GM18498 (cell line): Measurements from ENCODE around the gene SORCS1.

Experiments
- ATAC-seq: cut with Tn5 transposase; IDR thresholded peaks from one replicate; pipeline ENCODE4 v1.9.1; 2021; ENCODE audit warnings: mild to moderate bottlenecking, moderate library complexity; ENCODE audit not compliant: unreplicated experiment

SORCS1 gene

DNA sequence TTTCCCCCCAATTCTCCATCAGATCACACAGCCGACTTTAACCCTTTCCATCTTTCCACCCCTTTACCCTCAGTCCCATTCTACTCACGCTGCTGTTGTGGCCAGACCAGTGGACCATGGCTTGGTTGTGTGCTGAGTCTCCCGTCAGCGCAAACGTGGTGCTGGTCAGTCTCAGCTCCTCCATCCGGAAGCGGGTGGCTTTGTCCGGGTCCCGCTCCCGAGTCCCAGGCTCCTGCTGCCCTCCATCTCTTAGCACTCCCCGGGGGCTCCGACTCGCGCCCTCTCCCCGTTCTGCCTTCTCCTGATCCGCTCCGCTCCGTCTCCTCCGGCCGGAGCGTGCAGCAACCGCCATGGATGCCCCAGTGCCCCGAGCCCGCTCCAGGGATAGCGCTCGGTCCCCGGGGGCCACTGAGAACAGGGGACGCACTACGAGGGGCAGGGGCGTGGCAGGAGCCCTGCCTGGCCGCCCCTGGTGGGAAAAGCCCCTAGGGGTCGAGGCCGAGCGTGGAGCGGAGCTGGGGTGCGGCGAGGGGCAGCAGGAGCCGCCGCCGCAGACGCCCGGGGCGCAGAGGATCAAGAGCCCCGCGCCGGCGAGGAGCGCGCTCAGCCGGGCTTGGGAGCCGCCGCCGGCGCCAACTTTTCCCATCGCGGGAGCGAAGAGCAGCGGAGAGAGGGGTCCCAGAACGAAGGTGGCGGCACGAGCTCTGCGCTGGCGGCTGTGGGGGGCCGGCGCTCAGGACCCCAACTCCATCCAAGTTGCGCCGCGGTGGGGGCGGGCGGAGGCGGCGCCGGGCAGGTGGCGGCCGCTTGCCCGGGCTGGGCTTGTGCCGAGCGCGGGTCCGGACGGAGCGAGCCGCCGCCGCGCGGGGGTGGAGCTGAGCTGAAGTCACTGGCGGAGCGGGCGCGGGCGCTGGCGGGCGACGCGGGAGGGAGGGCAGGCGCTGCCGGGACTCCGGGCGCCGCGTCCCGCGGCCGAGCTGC lies at the start of gene SORCS1:
SORCS1 (minus strand) TSS at position 826 of the 981 bp plus-strand sequence.
- ATAC-seq = no peak

DNA sequence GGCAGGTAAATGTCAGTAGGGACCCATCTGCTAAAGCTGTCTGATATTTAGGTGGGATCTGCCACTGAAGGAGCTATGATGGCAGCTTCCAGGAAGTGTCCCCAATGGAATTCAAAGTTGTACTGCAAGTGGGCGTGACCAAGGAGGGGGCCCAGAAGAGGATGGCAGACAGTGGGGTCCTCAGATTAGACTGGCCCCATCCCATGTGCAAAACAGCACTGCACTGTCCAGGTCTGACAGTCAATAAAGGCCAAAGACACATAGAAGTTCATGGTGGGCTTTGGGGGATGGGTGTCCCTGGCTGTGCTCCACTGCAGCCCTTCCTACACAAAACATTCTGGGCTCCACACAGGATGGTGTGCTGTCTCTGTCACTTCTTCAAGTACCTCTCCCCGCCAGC lies 49.8 kb upstream of the SORCS1 start:
- ATAC-seq = no peak

DNA sequence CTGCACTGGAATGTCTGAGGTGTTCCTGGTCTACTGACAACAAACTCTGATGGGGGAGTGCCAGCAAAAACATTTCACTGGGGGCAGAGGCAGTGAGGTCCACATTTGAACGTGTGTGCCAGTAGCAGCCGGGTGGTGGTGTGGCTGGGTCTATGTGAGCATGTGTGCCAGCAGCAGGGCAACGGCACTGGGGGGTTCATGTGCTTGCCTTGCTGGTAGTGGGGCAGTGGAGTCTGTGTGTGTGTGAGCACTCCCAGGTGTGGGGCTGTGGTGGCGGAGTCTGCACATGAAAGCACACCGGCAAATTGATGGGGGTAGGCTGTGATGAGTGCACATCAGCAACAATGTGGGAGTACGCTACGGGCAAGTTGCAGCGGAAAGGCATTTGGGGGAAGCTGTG lies 49.4 kb upstream of the SORCS1 start:
- no peak for ATAC-seq

DNA sequence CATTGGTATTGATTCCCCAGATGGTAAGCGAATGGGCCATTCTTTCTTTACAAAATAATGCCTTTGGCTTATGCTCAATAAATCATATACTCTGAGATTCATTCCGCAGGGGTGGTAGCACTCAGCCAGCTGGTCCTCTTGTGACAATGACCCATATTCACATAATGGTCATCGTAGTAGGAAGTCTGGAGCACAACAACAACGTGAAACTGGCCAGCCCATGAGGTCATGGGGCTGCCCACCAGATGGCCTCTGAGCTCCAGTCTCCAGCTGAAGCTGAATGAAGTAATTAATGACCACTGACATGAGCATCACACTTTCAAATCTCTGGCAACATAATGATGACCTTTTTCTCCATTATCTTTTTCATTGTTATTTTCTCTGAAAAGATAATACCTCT lies 42.3 kb upstream of the SORCS1 start:
- ATAC-seq = no peak

- ATAC-seq = no peak
Measured at GRCh38 chr10:107169516-107169915, 5.0 kb upstream of the SORCS1 start.

DNA sequence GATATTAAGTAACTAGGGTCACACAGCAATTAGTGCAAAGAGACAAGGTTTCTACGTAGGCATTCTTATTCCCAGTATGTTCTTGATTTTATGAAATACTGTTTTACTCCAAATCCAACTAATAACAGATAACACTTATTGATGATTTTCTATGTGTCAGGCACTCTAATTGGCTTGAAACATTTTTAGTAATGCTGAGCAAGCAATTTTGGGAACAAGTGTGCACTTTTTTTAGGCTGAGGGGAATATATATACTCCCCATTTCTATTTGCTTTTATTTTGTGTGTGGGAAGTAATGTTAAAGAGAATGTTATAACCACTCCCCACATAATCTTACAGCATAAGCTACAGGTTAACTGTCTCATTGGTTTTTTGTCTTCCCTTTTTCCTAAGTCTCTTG lies 4.2 kb upstream of the SORCS1 start:
- no peak for ATAC-seq

GRCh38 chr10:107166403-107166802 lies 1.9 kb upstream of the SORCS1 start:
- no peak for ATAC-seq

DNA sequence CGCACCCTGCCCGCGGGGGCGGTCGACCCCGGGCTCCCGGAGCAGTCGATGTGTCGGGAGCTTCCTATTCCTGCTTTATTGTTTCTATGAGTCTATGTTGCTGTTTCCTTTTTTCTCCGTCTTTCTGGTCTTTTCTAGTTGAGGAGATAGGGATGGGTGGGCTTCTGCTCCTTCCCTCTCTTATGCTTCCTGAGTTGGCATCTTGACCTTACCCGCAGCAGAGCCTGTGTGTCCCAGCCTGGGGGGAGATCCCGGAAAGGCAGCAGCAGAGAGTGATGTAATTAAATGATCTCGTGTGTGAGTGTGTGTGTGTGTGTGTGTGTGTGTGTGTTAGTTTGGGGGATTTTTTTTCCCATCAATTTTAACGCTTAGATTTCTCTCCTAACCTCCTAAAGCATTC lies 486 bp upstream of the SORCS1 start:
- no peak for ATAC-seq

GRCh38 chr10:107163076-107163855 lies 1.2 kb downstream of the SORCS1 start:
- ATAC-seq = no peak

- no peak for ATAC-seq
Measured at GRCh38 chr10:107160866-107161265, 3.6 kb downstream of the SORCS1 start.

DNA sequence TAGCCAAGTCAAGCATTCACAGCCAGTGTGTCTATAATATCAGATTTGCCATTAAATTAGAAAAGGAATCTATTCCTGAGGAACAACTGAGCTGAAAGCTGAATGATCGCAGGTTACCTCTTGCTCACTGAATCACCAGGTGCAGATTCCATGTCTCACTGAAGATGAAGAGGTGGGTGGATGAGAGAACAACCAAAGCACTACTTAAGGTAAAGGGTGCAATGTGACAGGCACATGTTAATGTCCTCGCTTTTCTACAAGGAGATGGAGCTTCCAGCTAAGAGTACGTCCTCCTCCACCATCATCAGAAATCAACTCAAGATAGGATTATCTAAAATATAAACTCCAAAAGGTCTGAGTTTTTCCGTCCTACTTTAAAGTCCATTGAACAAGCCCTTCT lies 4.6 kb downstream of the SORCS1 start:
- no peak for ATAC-seq

DNA sequence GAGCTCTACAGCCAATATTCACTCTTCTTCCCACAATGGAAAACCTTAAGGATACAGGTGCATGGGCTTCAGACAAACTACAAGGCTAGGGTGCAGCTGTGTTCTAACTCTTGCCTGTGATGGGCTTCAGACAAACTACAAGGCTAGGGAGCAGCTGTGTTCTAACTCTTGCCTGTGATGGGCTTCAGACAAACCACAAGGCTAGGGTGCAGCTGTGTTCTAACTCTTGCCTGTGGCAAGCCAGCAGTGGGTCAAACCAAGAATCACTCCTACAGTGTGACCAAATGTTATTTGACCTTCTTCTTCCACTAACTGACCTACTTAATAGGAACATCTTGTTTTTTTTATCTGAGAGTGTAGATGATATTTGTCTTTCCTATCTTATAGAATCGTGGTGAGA lies 7.4 kb downstream of the SORCS1 start:
- ATAC-seq = no peak

DNA sequence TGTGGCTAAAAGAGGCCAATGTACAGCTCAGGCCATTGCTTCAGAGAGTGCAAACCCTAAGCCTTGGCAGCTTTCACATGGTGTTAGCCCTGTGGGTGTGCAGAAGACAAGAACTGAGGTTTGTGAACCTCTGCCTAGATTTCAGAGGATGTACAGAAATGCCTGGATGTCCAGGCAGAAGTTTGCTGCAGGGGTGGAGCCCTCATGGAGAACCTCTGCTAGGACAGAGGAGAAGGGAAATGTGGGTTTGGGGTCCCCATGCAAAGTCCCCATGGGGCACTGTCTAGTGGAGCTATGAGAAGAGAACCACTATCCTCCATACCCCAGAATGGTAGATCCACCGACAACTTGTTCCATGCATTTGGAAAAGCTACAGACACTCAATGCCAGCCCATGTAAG lies 12.4 kb downstream of the SORCS1 start:
- no peak for ATAC-seq

DNA sequence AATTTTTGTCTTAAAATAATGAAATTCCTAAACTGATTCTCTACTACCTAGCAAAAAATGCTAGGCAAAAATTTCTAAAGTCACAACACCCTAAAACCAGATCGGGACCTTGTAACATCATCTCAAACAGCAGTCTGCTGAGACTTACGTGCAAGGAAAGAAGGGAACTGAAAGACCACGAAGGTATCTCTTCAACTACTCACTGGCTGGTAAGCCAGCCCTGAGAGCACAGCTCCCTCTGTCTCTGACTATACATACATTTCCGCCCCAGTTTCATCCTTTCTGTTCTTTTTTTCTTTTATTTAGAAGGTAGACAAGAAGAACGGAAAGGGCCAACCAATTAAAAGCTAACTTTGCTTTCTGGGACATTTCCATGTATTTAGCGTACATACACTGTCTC lies 15.6 kb downstream of the SORCS1 start:
- ATAC-seq = no peak

DNA sequence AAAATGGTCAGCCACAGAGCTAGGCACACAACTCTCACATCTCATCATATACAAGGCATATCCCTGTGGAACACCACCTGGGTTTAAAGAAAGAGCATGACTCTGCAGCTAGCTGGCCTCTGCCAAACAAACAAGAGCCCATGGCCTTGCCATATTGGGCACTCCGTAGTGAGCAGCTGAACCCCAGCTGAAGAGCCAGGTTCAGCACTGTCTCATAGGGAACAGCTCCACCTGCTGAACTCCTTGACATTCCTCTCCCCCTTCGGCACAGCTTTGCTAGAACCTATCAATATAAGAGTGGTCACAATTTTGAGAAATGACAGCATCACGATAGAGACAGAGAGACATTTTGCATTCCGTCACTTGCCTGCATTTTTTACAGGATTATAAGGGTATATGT lies 20.0 kb downstream of the SORCS1 start:
- ATAC-seq = no peak

DNA sequence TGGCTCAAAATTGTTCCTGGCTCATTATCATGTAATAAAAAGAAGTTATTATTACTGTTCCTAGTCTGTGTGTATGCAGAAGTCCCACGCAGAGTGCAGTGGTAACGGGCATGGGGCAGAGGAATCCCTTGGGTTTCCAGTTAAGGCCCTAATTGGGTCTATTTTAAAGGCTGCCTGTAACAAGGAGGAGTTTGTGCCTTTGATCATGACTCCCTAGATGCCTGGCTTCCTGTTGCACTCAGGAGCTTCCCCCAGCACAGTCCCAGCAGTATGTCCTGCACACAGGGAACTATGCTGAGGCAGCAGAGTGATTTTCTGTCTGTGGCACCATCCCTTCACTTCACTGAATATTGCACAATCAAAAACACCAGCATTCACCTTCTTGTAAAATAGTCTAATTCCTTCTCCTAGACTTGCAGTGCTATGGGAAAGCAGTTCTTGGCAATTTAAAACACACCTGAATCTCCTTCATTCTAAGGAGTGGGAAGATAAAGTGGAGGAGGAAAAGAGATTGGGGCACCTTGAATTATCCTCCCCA lies 22.9 kb downstream of the SORCS1 start:
- no peak for ATAC-seq

DNA sequence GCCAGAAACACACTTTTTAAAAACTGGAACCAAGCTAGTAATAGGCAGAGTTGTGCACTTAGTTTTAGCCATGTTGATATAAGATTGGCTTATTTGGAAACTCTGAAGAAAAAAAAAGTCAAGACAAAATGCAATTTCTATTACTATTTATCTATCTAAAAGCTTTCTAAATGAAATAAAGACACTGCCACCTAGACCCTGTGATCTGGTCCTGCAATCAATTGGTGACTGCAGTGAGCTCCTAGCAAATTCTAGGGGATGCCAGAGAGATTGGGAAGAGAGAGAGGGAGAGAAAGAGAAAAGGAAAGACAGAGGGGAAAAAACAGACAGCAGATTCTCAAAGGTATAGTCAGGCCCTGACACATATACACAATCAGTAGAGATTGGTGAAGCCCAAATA lies 25.3 kb downstream of the SORCS1 start:
- ATAC-seq = no peak

- ATAC-seq = no peak
Measured at GRCh38 chr10:107133656-107134055, 30.9 kb downstream of the SORCS1 start.

DNA sequence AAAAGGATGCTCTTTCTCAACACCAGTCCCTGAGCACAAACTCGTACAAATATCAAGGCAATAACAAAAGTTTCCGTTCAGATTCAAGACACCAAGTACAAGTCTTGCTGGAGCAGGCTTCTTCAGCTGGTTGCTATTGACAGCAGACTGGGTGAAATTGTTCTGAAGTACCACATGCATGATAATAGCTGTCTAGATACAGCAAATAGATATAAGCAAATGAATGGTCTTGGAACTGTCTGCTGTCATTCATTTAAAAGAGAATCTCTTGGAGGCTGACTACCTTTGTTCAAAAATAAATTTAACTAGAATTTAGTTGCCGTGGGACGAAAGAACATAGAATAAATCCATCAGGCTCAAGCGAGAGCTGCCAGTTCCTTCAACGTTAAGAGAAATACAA lies 35.5 kb downstream of the SORCS1 start:
- ATAC-seq = no peak

DNA sequence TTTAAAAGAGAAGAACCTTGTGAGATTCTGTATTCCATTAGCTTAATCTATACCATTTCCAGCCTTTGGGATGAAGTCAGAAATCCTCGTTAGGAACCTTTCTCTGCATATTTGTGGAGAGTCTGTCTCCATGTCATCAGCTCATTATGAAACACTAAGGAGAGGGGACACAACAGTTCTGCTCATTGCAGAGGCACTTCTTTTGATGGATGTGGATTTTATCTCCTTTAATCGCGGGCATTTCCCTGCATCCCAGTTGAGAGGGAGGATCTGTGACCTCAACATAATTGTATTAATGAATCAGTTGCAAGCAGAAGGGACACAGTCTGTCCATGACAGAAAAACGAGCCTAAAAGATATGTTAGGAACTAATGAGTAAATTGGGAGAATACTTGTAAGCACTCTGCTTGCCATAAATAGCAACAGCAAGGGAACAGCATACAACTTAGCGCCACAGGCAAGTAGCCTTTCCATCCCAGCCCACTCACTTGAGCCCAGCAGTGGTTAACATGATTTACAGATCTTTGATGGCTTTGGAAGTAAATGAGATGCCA lies 37.9 kb downstream of the SORCS1 start:
- ATAC-seq = no peak

DNA sequence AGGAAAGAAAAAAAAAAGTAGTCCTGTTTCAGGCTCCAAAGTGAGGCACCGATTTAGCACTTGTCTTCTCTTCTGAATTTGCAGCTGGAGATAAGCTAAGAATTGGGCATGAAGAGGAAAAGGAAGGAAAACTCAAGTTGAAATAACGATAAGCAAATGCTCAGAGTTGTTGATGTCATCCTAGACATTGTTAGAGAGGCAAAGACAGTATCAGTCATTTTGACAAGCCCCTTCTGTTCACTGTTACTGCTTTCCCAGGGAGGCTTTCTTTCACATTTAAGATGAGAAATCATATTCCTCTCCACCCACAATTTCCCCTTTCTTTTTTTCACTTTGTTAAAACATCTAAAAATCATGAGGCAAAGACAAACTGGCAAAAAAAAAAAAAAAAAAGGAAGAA lies 41.8 kb downstream of the SORCS1 start:
- no peak for ATAC-seq
